ENCODE measurements around the gene ASTL. TPM values are rescaled to one million over a fixed set of nuclear protein-coding genes. Genes with fewer than 3 reads are reported as not detected.

ASTL gene
- total RNA-seq, 1 donor from 2014 or later, result not detected

DNA sequence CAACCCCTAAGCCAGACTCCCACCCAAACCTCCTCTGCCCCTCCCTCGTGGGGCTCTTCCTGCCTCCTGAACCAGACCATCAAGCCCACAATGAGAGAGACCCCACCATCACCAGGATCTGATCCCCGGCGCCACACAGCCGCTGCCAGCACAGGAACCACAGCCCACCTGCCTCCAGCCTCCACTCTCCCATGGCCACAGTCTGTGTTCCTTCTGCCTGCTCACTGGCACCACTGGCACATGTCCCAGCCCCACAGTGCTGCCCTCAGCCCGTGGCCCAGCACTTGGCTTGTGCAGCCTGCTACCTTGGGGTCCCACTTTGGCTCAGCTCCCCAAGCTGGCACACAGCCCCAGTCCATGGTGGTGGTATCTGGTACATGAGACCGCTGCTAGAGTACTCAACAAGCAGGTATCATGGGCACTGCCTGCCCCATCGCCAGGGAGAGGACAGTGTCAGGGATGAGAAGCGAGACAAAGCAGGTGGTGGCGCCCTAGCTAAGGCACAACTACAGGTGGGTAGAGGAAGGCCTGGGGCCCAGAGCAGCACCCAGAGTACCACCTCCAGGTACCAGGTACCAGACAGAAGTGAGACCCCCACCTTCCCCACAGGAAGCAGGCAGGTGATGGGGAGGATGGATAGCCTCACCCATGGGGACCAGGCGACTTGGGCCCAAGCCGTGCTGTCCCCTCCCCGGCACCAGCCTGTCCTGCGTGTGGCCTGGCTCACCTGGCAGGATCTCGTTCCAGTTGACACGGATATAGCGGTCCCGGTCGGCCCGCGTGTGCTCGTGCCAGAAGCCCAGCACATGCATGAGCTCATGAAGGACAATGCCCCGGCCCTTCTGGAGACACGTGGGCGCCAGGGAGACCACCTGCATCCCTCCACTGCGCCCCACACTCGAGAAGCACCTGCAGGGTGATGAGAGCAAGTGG lies 6.2 kb downstream of the ASTL start:
- no peak for DNase-seq (ENCODE audit: extremely low read depth, low read depth, low spot score)

DNA sequence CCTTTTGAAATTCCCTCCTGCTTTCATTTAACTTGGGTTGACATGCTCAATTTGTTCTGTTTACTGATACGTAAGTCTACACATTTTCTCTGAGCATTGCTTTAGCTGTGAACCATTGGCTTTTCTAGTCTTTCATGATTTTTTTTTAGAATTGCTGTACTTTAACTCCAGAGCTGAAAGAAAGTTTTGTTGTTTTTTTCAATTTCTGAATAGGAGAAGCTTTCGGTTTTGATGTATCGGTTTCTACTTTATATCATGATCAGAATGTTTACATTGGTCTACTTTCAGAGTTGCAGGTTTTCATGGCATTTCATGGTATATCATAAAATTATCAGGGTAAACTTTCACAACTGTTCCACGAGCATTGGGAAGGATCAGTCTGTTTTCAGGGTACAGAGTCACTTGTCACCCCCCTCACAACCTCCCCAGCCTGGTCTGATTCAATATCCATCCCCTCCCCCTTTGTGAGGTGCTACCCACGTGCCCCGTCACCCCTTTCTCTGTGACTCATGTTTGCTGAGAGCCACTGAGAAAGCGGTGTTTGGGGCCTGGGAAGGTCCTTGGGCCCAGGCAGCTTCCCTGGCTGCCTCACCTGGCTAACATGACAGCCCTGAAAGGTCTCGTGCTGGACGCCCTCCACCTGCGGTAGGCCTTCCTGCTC lies 7.0 kb downstream of the ASTL start:
- no peak for DNase-seq (ENCODE audit: extremely low read depth, low read depth, low spot score)

DNA sequence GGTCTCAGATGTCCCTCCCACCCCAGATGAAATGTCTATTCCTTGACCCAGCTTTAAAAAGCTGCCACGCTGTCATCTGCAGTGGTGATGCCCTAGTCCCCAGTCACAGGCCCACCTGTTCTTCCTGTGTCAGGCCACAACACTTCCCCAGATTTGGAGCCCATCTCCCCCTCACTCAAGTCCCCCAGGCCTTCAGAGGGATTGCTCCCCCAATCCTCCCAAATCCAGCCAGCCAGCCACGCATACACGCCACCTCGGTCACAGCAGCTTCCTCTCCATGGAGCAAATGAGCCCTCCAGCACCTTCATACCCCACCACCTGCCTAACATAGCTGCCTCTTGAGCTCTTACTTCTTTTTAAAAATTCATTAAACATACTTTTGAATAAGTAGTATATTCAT lies 7.8 kb downstream of the ASTL start:
- no peak for DNase-seq (ENCODE audit: extremely low read depth, low read depth, low spot score)

DNA sequence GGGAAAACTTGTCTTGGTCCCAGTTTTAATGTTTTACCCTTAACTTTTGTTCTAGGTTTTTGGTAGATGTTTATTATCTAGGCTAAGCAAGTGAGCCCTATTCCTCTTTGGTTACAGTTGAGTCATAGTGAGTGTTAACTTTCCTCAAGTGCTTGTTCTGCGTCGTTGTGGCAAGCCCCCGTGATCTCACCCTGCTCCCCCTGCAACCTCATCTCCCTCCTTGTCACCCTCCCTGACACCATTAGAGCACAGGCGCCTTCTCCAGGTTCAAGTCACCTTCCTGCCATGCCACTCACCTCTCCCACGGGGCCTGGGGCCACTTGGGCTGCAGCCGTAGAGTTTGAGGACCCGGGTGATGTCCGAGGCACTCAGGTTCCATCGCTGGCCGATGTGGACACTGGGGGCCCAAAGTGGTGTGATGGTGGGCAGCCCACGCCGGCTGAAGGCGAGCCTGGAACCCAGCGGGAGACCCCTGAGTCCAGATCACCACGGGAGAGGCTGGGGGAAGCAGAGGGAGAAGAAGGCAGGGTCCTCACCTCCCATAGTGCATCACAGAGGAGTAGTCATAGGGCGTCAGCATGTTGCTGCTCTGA lies 8.7 kb downstream of the ASTL start:
- no peak for DNase-seq (ENCODE audit: extremely low read depth, low read depth, low spot score)

DNA sequence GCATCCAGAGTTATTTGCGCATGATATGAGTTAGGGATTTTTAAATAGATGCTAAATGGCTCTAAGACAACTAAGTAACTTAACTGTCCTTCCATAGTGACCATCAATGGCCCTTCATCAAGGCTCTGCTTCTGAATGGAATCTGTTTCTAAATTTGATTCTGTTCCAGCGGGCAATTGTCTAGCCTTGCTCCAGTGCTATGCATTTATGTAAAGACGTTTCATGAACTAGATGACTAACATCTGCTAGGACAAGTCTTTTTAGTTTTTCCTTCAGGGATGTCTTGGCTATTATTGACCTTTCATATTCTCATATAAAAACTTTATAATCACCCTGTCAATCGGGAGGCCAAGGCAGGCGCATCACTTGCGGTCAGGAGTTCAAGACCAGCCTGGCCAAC lies 9.8 kb downstream of the ASTL start:
- no peak for DNase-seq (ENCODE audit: extremely low read depth, low read depth, low spot score)

DNA sequence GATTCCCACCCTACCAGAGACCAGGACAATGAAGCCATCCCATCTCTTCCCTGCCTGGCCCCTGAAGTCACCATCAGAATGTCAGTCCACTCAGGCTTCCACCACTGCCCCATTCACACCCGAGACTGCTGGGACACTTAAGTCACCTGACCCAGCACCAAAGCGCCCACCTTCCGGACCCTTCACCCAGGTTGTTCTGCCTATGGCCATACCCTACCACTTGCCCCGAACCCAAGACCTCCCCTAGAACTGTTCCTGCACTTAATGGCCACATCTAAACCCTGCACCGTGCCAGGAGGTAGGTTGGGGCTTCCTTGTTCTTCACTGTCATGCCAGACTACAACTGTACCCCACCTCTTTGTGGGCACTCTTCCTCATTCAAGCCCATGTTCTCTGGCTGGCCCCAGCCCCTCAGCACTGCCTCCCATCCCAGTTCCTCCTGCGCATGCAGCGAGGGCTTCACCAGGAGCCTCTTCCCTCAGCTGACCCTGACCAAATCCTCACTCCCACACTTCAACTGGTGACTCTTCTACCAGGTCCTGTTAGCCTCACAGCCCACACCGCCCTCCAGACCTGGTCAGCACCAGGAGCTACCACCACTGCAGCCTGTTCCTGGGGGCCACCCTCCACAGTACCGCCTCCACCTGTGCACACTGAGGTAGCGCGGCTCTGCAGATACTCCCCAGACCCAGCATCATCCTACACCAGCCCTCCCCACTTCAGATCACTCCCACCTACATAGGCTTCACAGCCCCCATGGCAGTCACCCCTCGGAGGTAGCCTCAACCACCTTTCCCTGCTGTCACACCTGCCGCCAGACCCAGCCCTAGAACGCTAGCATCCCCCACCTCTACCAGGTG lies 13.7 kb downstream of the ASTL start:
- no peak for DNase-seq (ENCODE audit: extremely low read depth, low read depth, low spot score)

DNA sequence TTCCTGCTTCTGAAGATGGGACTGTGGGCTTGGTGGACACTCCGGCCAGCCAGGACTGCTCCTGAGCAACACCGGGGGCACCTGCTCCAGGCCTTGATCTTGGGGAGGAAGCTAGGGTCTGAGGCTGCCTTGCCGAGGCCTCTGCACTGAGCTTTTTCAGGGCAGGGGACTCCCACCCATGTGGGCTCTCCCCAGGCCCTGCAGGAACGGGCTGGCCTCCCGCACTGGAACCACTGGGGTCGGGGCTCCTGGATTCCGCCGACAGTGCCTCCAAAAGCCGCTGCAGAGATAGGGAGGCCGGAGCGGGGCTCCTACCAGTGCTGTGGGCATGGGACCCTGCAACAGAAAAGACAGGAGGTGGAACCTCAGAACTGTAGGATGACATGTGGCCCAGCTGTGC lies 14.4 kb downstream of the ASTL start:
- no peak for DNase-seq (ENCODE audit: extremely low read depth, low read depth, low spot score)

DNA sequence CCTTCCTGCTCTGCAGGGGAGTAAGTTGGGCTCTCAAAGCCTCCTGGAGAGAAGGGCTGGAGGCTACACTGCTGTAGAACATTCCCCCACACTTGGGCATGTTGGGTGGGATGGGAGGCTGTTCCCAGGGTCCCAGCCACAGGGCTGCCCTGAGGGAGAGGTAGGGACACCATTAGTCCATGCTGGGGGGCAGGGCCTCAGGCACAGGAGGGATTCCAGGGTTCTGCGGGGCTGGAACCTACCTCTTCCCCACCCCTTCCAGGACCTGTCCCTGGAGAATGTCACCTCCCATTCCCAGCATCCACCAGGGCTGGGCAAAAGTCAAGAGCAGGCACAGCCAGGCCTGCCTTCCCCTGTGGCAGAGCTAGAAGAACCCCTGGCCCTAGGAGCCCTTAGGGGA lies 15.0 kb downstream of the ASTL start:
- DNase-seq (ENCODE audit: extremely low read depth, low read depth, low spot score), result no peak

DNA sequence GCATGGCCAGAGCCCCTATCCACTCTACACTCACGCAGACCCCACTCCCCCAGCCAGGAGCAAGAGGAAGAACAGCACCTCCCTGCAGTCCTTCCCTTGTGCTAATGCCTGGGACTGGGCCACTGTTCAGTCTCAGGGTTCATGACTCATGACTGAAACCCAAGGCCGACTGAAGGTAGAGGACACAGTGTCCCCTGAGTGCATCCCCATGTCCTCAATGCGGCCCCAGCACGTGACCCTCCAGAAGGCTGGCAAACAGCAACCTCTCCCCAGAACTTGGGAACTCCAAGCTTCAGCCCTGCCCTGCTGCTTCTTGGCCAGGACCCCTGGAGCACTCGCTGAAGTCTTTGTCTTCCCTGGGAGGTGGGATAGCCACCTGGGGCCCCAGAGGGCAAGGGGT lies 15.9 kb downstream of the ASTL start:
- DNase-seq (ENCODE audit: extremely low read depth, low read depth, low spot score), result no peak

DNA sequence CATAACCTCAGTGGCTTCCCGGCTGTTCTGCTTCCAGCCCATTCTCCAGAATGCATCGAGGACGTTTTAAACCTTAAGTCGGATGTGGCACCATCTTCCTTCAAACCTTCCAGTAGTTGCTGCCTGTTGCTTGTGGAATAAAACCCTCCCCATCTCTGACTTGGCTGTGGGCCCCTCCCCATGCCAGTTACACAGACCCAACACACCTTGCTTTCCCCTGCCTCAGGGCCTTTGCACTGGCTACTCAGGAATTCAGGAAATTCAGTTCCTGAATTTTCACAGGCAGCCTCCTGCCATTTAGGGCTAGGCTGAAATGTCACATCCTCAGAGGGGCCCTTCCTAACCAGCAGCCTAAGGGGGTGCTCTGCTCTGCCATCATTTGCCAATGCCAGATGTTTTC lies 16.9 kb downstream of the ASTL start:
- no peak for DNase-seq (ENCODE audit: extremely low read depth, low read depth, low spot score)

DNA sequence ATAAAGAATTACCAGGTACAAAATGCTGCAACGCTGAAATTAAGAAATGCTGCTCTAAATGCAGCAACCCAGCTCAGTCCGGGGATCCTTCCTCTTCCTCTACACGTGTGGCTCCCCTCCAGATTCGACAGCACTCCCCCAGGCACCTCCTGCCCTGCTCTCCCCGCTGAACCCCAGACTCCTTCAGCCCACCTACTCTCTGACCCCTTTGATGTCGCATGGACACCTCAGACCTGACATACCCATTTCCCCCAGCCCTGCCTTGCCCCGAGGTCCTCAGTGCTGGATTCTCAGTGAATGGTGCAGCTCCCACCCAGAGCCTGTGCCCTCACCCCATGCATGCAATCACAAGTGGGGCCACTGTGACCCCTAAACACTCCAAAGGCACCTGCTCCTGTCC lies 17.3 kb downstream of the ASTL start:
- no peak for DNase-seq (ENCODE audit: extremely low read depth, low read depth, low spot score)

DNA sequence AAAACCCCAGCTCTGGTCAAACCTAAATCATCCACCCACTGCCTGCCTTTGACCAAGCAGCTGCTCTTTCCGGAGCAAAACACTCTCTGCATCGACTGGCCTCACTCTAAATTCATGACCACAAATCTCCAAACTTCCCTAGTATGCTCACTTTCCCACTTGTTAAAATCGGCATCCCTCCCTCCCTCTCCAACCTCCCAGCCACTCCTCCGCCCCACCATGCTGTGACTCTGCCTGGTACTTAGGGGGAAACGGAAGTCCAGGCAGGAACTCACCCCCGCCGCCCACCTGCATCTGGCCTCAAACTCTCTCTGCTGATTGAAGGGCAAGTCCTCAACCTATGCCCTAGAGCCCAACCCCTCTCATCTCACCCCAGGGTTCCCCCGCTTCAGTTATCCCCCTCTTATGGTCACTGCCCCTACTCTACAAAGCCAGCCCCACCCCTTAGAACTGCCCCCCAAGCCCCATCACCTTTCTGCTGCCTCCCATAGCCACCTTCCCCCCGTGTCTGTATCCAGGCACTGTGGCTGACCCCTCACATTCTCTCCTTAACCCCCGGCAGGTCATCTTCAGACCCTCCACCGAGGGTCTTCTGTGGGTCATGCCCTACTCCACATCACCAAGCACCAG lies 18.1 kb downstream of the ASTL start:
- DNase-seq (ENCODE audit: extremely low read depth, low read depth, low spot score), result no peak

DNA sequence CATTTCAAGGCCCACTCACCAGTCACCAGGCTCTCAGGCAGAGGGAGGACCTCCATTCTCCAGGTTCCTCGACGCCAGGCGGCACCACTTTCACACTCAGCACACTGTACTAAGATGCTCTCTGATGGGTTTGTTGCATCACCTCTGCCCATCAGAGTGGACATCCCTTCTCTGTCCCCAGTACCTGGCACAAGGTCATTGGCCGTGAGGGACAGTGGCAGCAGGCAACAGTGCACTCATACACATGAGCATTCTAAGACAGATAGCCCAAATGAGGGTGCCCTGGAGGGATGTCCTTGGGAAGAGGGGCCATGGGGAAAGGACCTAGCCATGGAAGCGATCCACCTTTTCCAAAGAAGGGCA lies 18.9 kb downstream of the ASTL start:
- DNase-seq (ENCODE audit: extremely low read depth, low read depth, low spot score), result no peak

DNA sequence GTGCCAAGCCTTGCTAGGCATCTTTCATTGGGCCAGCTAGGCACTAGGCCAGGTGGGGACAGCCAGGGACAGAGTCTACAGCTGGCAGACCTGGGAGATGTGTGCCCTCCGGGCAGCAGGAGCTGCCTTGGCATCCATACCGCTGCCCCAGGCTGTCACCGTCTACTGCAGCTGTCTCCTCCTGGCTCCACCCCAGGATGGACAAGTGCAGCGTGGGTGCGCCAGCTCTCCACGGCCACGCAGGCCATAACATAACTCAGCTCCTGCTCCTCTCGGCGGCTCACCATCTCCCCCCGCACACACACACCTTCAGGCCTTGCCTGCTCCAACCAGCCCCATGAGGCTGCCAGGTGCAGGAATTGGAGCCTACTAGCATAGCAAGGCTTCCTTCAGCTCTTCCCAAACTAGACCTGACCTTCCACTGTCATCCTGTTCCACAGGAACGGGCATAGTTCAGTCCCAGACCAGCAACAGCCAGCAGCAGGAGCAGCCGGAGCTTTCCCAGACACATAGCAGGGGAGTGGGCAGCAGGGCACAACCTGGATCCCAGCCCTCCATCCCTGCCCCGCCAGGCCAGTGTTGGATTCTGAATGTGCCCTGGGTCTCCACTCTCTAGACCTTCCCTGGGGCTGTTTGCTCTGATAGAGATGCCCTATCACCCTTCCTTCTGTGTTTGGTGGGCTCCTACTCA lies 19.5 kb downstream of the ASTL start:
- DNase-seq (ENCODE audit: extremely low read depth, low read depth, low spot score), result no peak

DNA sequence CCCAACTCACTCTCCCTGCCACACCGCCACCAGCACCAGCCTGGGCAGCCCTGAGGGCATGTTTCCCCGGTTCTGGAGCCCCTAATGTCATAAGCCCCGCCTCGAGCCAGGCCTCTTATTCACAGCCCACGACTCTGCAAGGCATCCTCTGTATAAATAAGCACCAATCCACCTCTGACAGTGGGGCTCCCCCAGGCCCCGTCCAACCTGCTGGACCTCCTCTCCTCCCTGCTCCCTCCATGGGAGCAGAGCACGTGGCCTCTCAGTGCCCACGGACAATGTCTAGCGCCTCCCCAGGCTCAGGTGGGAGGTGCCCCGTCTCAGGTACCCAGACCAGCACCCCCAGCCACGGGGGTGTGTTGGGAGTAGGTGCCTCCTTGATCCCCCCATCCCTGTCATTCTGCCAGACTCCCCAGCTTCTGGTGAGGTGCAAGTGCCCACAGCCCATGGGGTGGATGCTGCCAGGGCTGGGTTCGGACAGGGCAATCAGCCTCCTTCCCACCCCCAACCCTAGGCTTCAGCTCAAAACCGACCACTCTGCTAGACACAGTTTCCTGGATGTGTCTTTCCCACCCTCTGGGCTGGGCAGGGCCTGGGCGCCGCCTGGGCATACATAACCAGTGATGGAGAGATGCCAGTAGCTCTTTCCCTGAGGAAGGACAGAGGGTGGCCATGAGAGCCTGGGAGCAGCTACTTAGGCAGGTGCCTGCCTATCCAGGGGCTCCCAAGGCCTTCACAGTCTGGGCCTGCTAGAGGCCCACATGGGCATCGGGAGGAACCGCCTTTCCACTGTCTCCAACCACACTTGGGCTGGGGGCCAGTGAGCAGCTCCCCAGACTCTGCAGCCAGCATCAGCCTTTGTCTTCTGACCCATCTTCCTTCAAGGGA lies 20.4 kb downstream of the ASTL start:
- no peak for DNase-seq (ENCODE audit: extremely low read depth, low read depth, low spot score)

DNA sequence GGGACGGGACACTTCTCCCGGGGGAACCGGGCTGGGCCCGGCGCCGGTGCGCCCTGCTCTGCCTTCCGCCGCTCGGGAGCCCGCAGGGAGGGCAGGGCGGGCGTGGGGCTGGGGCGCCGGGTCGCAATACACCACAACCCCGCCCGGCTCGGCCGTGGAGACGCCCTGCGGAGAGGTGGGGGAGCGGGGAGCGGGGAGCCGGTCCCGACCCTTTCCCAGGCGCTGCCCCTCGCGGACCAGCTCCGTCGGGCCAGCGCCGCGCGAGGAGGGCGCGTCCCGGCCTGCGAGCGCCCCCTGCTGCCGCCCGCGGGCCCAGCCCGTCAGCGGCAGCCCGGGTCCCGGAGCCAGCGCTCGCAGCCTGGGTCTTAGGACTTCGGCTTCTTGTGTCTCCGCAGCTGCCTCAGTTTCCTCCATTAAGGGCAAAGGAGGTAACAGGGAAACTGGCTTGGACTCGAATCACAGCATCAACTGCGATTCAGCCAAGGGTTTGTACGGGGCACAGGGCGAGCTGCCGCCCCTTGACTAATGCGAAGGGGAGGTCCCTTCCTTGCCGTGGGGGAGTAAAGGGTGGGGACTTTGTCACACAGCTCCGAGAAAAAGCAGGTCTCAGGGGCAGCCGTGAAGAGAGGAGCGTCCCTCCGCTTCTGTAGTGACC lies 21.3 kb downstream of the ASTL start:
- no peak for DNase-seq (ENCODE audit: extremely low read depth, low read depth, low spot score)

DNA sequence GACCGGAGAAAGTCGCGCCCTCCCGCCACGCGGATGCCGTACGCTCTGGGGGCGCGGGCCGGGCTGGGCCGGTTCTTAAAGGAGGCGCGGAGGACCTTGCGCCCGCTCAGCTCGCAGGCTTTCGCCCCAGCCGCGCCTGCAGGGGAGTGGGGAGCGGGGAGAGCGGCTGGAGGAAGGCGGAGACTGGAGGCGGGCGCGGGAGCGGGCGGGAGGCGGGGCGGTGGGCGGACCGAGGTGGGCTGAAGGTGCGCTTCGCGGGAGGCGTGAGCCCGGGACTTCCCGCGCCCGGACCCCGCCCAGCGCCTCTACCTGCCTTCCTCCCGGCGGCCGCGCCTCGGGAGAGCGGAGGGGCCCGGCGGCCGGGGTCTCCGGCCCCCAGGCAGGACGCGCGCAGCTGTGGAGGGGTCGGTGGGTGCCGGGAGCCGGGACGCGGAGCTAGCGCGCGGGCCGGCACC lies 21.9 kb downstream of the ASTL start, which contains the start of gene ADRA2B:
Gene ADRA2B, minus strand, starts transcription at position 148 of the 455 bp plus-strand sequence. CDS start 422 bp downstream, outside the sequence.
- no peak for DNase-seq (ENCODE audit: extremely low read depth, low read depth, low spot score)

Data from glomerular endothelial cell (primary cell).